ES-I3 (cell line): ENCODE data around the gene IL24.
"Not testable (repeated sequence)": the region's sequence is repeated elsewhere in the genome, so short reads cannot be mapped to it uniquely, and the experiment has no call there.

Experiments used
- H3K36me3 ChIP-seq: 2 replicates; pipeline ENCODE4 v1.6.1; 2013; ENCODE audit warnings: mild to moderate bottlenecking, low read length, control low read depth, moderate library complexity; ENCODE audit not compliant: insufficient read depth
- H3K4me1 ChIP-seq: 2 replicates; pipeline ENCODE4 v1.6.1; 2013; ENCODE audit warnings: mild to moderate bottlenecking, control low read depth, low read length; ENCODE audit not compliant: insufficient read depth
- H3K9ac ChIP-seq: 2 replicates; pipeline ENCODE4 v1.6.1; 2013; ENCODE audit warnings: low read depth, mild to moderate bottlenecking, low read length, moderate library complexity
- H3K9me3 ChIP-seq: 2 replicates; pipeline ENCODE4 v1.6.1; 2013; ENCODE audit warnings: mild to moderate bottlenecking, low read length, moderate library complexity; ENCODE audit not compliant: control insufficient read depth, insufficient read depth

IL24 gene

GRCh38 chr1:206897175-206897574 lies at the start of gene IL24:
Gene IL24, plus strand, starts transcription at chr1:206897443. Its CDS starts 390 bp downstream, at chr1:206897833.
- H3K4me1 ChIP-seq: peaks cover 13% of the 10 kb centered on the region; the same call in 1 of the 2 replicates

DNA sequence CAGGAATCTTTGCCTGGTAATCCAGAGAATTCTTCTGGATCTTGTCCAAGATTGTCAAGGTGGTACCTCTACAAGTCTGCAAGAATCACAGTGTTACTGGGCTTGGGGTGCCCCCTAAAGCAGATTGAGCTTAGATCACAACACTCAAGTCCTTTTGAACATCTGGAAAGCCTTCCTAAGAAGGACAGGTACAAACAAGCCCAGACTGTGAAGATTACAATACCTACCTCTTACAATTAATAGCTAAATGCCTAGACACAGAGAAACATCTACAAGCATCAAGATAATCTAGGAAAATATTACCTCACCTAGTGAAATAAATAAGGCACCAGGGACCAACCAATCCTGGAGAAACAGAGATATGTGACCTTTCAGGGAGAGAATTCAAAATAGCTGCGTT lies 49.3 kb upstream of the IL24 start:
- Histone ChIP-seq H3K9ac (no peak overlapping the region), H3K36me3 (no peaks in the 10 kb centered on the region), H3K4me1 (no peaks in the 10 kb centered on the region), H3K9me3 (no peaks in the 10 kb centered on the region; the same call in 1 of the 2 replicates)

More at GRCh38 chr1:206897175-206897574, at the start of gene IL24:
- H3K9ac ChIP-seq: no peak within 1 kb of the TSS
- H3K9me3 ChIP-seq: no peaks in the 10 kb centered on the region
- H3K36me3 ChIP-seq: no peaks in the 10 kb centered on the region

- Histone ChIP-seq H3K4me1 (no peaks in the 10 kb centered on the region), H3K36me3 (no peaks in the 10 kb centered on the region), H3K9ac (no peak overlapping the region), H3K9me3 (no peaks in the 10 kb centered on the region; the same call in none of the 2 replicates)
Observed at GRCh38 chr1:206850401-206850800, 46.8 kb upstream of the IL24 start.

GRCh38 chr1:206851341-206852010 lies 45.8 kb upstream of the IL24 start:
- Histone ChIP-seq H3K9ac (no peak overlapping the region), H3K4me1 (no peaks in the 10 kb centered on the region), H3K36me3 (no peaks in the 10 kb centered on the region; the same call in 1 of the 2 replicates), H3K9me3 (no peaks in the 10 kb centered on the region; the same call in none of the 2 replicates)

- H3K9ac ChIP-seq, H3K9me3 ChIP-seq, H3K36me3 ChIP-seq, H3K4me1 ChIP-seq: not testable (repeated sequence)
Observed at GRCh38 chr1:206852662-206853061, 44.6 kb upstream of the IL24 start.

DNA sequence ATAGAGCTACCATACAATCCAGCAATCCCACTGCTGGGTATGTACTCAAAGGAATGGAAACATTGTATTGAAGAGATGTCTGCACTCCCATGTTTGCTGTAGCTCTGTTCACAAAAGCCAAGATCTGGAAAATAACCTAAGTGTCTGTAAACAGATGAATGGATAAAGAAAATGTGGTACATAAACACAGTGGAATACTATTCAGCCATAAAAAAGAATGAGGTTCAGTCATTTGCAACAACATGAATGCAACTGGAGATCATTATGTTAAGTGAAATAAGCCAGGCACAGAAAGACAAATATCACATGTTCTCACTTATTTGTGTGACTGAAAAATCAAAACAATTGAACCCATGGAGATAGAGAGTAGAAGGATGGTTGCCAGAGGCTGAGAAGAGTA lies 43.5 kb upstream of the IL24 start:
- H3K9ac ChIP-seq, H3K36me3 ChIP-seq, H3K4me1 ChIP-seq: not testable (repeated sequence)

DNA sequence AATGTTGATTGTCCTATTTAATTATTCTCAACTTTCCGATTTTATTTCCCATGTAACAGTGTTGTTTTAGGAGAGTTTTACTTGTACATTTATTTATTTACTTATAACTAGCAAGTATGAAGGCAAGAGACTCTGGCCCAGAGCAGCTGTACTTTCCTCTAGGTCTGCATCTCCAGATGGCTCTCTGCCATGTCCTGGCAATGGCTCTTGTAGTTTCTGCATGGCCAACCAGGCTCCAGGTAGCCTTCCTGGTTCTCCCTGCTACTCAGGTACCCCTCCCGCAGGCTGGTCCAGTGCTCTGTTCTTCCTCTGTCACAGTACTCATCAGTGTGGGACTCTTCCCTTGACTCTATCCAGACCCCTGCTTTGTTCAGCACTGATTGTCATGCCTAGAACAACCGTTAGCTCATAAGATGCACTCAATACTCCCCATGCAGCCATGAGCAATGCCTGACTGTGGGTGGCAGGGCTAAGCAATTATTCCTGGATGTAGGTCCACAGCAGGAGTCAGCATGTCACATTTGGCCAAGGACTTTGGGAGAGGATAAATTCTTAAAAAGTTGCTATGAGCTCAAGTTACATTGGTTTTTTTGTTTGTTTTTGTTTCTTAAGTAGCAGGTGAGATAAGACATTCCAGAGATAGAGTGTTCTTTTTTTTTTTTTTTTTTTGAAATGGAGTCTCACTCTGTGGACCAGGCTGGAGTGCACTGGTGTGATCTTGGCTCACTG lies 42.7 kb upstream of the IL24 start:
- Histone ChIP-seq H3K9me3 (no peaks in the 10 kb centered on the region; the same call in none of the 2 replicates), H3K4me1 (no peaks in the 10 kb centered on the region), H3K36me3 (no peaks in the 10 kb centered on the region; the same call in 1 of the 2 replicates), H3K9ac (no peak overlapping the region)

More for the DNA sequence above, 43.5 kb upstream of the IL24 start:
- not testable (repeated sequence) for H3K9me3 ChIP-seq

GRCh38 chr1:206855859-206856258 lies 41.4 kb upstream of the IL24 start:
- Histone ChIP-seq H3K4me1 (no peaks in the 10 kb centered on the region), H3K9ac (no peak overlapping the region), H3K9me3 (no peaks in the 10 kb centered on the region; the same call in none of the 2 replicates), H3K36me3 (no peaks in the 10 kb centered on the region; the same call in 1 of the 2 replicates)

GRCh38 chr1:206856674-206857464 lies 40.4 kb upstream of the IL24 start:
- no peak overlapping the region for H3K9ac ChIP-seq
- H3K36me3 ChIP-seq: no peaks in the 10 kb centered on the region; the same call in 1 of the 2 replicates
- no peaks in the 10 kb centered on the region; the same call in none of the 2 replicates for H3K9me3 ChIP-seq
- no peaks in the 10 kb centered on the region for H3K4me1 ChIP-seq

- H3K36me3 ChIP-seq: no peaks in the 10 kb centered on the region; the same call in 1 of the 2 replicates
- H3K9me3 ChIP-seq: no peaks in the 10 kb centered on the region
- H3K9ac ChIP-seq: no peak overlapping the region
- H3K4me1 ChIP-seq: no peaks in the 10 kb centered on the region
Observed at GRCh38 chr1:206859082-206859521, 38.1 kb upstream of the IL24 start.

GRCh38 chr1:206860165-206860564 lies 37.1 kb upstream of the IL24 start:
- Histone ChIP-seq H3K4me1 (no peaks in the 10 kb centered on the region), H3K9me3 (no peaks in the 10 kb centered on the region), H3K9ac (no peak overlapping the region), H3K36me3 (no peaks in the 10 kb centered on the region; the same call in 1 of the 2 replicates)

- Histone ChIP-seq H3K36me3 (no peaks in the 10 kb centered on the region), H3K9ac (no peak overlapping the region), H3K4me1 (no peaks in the 10 kb centered on the region), H3K9me3 (no peaks in the 10 kb centered on the region)
Observed at GRCh38 chr1:206863266-206863665, 34.0 kb upstream of the IL24 start.

- H3K36me3 ChIP-seq: no peaks in the 10 kb centered on the region
- no peak within 1 kb of the TSS for H3K9ac ChIP-seq
- no peaks in the 10 kb centered on the region for H3K9me3 ChIP-seq
- no peaks in the 10 kb centered on the region for H3K4me1 ChIP-seq
Observed at GRCh38 chr1:206864939-206865671, 32.1 kb upstream of the IL24 start, which contains the start of gene IL20. Gene IL20, plus strand, starts transcription at chr1:206865623. Its CDS starts 230 bp downstream, at chr1:206865853.
